ENCODE measurements around the gene MOCS3. TPM values are rescaled to one million over a fixed set of nuclear protein-coding genes. Genes with fewer than 3 reads are reported as not detected.

MOCS3 gene
- total and polyA plus RNA-seq, 2 of the 13 experiments (the other 11 are each of a cell fraction or from before 2014, with no cell fraction given): 3.7 to 8.4 TPM

DNA sequence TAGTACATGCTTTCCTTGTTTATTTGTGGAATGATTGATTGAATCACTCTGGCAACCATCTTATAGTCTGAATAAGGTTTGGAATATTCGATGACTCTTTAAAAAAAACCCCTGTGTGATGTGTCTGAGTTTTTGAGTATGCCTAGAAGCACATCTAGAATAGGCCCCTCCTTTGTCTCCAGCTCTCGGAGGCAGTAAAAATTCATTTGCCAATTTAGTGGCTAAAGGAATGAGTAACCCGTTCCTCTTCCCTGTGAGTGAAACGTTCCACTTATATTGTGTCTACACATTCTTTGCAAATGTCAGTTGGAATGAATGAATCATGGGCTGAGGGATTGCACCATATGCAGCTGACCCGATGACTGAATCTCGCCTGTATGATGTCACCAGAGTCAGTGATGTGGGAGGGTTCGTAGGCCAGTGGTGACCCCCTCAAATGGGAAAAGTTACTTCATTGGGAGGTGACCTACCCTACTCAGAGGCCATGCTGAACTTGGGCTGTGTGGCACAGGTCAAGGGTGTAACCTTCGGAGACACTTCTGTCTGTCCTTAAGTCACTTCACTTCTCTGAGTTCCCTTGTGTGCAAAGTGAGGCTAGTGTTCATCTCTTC, 21.6 kb downstream of the MOCS3 start (continued):
- TF ChIP-seq ZBTB10 (CRISPR knock-in tag; IDR thresholded peaks at IDR 0.05; ENCODE audit: borderline replicate concordance) (no peak), ZNF10 (CRISPR knock-in tag; IDR thresholded peaks at IDR 0.05; ENCODE audit: borderline replicate concordance, low read depth) (no peak), GTF3A (CRISPR knock-in tag; conservative IDR thresholded peaks at IDR 0.05) (no peak), EED (CRISPR knock-in tag; IDR thresholded peaks at IDR 0.05) (0 out of 2 replicates have a peak, but pooled peaks have one; percentile 17), ZNF101 (CRISPR knock-in tag; IDR thresholded peaks at IDR 0.05; ENCODE audit: borderline replicate concordance, low read depth) (no peak), CEBPB (IDR thresholded peaks at IDR 0.05; ENCODE audit: borderline replicate concordance, low read depth, low read length) (peak; percentile 97), NPAS2 (CRISPR knock-in tag; IDR thresholded peaks at IDR 0.05; ENCODE audit: borderline replicate concordance) (no peak), MBD4 (IDR thresholded peaks at IDR 0.05; ENCODE audit: borderline replicate concordance, low read length) (no peak), ZNF737 (CRISPR knock-in tag; IDR thresholded peaks at IDR 0.05; ENCODE audit: borderline replicate concordance) (no peak), PPARG (CRISPR knock-in tag; conservative IDR thresholded peaks at IDR 0.05) (no peak), ZNF33B (CRISPR knock-in tag; IDR thresholded peaks at IDR 0.05) (no peak), ZBTB21 (CRISPR knock-in tag; IDR thresholded peaks at IDR 0.05) (peak; percentile 92), GLI4 (CRISPR knock-in tag; IDR thresholded peaks at IDR 0.05; ENCODE audit: borderline replicate concordance) (no peak)
- TF ChIP-seq, protein P1, sequence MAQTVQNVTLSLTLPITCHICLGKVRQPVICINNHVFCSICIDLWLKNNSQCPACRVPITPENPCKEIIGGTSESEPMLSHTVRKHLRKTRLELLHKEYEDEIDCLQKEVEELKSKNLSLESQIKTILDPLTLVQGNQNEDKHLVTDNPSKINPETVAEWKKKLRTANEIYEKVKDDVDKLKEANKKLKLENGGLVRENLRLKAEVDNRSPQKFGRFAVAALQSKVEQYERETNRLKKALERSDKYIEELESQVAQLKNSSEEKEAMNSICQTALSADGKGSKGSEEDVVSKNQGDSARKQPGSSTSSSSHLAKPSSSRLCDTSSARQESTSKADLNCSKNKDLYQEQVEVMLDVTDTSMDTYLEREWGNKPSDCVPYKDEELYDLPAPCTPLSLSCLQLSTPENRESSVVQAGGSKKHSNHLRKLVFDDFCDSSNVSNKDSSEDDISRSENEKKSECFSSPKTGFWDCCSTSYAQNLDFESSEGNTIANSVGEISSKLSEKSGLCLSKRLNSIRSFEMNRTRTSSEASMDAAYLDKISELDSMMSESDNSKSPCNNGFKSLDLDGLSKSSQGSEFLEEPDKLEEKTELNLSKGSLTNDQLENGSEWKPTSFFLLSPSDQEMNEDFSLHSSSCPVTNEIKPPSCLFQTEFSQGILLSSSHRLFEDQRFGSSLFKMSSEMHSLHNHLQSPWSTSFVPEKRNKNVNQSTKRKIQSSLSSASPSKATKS (CRISPR knock-in tag; IDR thresholded peaks at IDR 0.05): no peak
- TF ChIP-seq, protein P2, sequence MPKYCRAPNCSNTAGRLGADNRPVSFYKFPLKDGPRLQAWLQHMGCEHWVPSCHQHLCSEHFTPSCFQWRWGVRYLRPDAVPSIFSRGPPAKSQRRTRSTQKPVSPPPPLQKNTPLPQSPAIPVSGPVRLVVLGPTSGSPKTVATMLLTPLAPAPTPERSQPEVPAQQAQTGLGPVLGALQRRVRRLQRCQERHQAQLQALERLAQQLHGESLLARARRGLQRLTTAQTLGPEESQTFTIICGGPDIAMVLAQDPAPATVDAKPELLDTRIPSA (CRISPR knock-in tag; IDR thresholded peaks at IDR 0.05; ENCODE audit: borderline replicate concordance): no peak

Measured in HepG2 (cell line).